H1 (cell line): Measurements from ENCODE around the gene EEF2. TPM values are rescaled to one million over a fixed set of nuclear protein-coding genes. Genes with fewer than 3 reads are reported as not detected.
A peak's percentile ranks its signal among the peaks of the same experiment; 100 is the strongest.

Experiments
- ASH2L ChIP-seq: fragments of 200-600, 300-600 bp; sonication (generic); IDR thresholded peaks from one replicate; pipeline ENCODE4 v1.7.1; 2017; ENCODE audit warnings: low read length
- BACH1 ChIP-seq: IDR thresholded peaks from 2 replicates; pipeline ENCODE4 v1.6.1; 2012; ENCODE audit warnings: low read length, improper control_type of control experiment
- POLR2A ChIP-seq, 2 experiments: IDR thresholded peaks; 1 replicate in 1 of 2; 2 replicates in 1 of 2; pipeline ENCODE4 v1.6.1; 2011; ENCODE audit warnings: low read depth in 2 of 2, low read length in 2 of 2, mild to moderate bottlenecking in 2 of 2; ENCODE audit errors: control extremely low read depth in 1 of 2
- SIX5 ChIP-seq: IDR thresholded peaks from 2 replicates; pipeline ENCODE4 v1.6.1; 2011; ENCODE audit warnings: mild to moderate bottlenecking, low read depth, low read length
- polyA plus RNA-seq, 7 experiments: library from polyadenylated mRNA; depleted of rRNA in 3 of 7; stranded (reverse) in 5 of 7; unstranded in 2 of 7; fragments of >200 nt in 5 of 7; fragments of 200-250 nt in 2 of 7; gene quantifications; 1 replicate in 5 of 7; 2 replicates in 1 of 7; 4 replicates in 1 of 7; pipeline versions ENCODE4 v1.2.1 to v1.2.3, GENCODE V29; 2011 to 2013; ENCODE audit warnings: missing spikeins in 2 of 7, mixed read lengths in 2 of 7
- total RNA-seq: library from RNA; stranded (reverse); fragmentation: NEBNext Ultra II Directional; extraction: Animal tissue kit (Norgen Biotek cat#: 25700); gene quantifications from 2 replicates; pipeline ENCODE4 v1.2.1, GENCODE V29; 2021
- TF ChIP-seq, protein P1 (sequence below): fragments of 300-600 bp; sonication (generic); IDR thresholded peaks from 2 replicates; pipeline ENCODE4 v1.7.1; 2012; ENCODE audit warnings: low read length, moderate library complexity, mild to moderate bottlenecking, inconsistent platforms; ENCODE audit not compliant: insufficient replicate concordance
- TF ChIP-seq, protein P2 (sequence below), 3 experiments: IDR thresholded peaks; 1 replicate in 2 of 3; 2 replicates in 1 of 3; pipeline versions ENCODE4 v1.5.1 to v1.6.1; 2011; ENCODE audit warnings: low read length in 3 of 3, mild to moderate bottlenecking in 3 of 3, inconsistent platforms in 2 of 3, low read depth in 1 of 3, moderate library complexity in 1 of 3; ENCODE audit not compliant: insufficient read depth in 1 of 3; ENCODE audit errors: control extremely low read depth in 1 of 3
- TF ChIP-seq, protein P3 (sequence below): IDR thresholded peaks from 2 replicates; pipeline ENCODE4 v1.6.1; 2012; ENCODE audit warnings: inconsistent platforms

Gene EEF2
- total and polyA plus RNA-seq, 2 of the 8 experiments (the other 6 are each of a cell fraction or from before 2014, with no cell fraction given) = 1,554 to 3,380 TPM

DNA sequence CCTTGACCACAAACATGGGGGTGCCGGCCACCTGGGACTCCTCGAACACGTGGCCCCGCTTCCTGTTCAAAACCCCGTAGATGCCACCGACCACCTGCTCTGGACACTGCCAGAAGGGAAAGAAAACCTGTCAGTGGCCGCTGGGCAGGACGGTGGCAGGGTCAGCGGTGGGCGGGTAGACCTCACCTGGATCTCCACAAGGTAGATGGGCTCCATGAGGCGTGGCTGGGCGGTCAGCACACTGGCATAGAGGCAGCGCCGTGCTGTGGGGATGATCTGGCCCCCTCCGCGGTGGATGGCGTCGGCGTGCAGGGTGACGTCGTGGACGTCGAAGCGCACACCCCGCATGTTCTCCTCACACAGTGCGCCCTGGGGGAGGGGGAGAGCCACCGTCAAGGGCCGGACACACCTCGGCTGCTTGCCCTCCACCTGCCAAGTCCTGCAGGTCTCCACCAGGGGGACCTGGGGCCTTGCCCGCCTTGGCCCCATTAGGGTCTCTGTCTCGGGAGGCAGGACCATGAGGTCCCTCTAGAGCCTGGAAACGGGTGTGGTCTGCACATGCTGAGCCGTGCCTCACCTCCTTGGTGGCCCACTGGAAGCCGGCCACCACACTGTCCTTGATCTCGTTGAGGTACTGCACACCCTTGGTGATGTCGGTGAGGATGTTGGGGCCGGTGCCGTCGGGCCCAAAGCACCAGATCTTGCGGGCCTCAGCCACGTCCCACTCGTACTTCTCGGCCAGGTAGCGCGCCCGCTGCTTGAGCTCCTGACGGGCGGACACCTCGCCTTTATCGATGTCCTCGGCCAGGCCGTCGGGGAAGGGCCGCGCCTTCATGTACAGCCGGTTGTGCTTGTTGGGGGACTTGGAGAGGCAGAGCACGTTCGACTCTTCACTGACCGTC is 7.8 kb downstream of the EEF2 start (continued):
- TF ChIP-seq, protein P1, sequence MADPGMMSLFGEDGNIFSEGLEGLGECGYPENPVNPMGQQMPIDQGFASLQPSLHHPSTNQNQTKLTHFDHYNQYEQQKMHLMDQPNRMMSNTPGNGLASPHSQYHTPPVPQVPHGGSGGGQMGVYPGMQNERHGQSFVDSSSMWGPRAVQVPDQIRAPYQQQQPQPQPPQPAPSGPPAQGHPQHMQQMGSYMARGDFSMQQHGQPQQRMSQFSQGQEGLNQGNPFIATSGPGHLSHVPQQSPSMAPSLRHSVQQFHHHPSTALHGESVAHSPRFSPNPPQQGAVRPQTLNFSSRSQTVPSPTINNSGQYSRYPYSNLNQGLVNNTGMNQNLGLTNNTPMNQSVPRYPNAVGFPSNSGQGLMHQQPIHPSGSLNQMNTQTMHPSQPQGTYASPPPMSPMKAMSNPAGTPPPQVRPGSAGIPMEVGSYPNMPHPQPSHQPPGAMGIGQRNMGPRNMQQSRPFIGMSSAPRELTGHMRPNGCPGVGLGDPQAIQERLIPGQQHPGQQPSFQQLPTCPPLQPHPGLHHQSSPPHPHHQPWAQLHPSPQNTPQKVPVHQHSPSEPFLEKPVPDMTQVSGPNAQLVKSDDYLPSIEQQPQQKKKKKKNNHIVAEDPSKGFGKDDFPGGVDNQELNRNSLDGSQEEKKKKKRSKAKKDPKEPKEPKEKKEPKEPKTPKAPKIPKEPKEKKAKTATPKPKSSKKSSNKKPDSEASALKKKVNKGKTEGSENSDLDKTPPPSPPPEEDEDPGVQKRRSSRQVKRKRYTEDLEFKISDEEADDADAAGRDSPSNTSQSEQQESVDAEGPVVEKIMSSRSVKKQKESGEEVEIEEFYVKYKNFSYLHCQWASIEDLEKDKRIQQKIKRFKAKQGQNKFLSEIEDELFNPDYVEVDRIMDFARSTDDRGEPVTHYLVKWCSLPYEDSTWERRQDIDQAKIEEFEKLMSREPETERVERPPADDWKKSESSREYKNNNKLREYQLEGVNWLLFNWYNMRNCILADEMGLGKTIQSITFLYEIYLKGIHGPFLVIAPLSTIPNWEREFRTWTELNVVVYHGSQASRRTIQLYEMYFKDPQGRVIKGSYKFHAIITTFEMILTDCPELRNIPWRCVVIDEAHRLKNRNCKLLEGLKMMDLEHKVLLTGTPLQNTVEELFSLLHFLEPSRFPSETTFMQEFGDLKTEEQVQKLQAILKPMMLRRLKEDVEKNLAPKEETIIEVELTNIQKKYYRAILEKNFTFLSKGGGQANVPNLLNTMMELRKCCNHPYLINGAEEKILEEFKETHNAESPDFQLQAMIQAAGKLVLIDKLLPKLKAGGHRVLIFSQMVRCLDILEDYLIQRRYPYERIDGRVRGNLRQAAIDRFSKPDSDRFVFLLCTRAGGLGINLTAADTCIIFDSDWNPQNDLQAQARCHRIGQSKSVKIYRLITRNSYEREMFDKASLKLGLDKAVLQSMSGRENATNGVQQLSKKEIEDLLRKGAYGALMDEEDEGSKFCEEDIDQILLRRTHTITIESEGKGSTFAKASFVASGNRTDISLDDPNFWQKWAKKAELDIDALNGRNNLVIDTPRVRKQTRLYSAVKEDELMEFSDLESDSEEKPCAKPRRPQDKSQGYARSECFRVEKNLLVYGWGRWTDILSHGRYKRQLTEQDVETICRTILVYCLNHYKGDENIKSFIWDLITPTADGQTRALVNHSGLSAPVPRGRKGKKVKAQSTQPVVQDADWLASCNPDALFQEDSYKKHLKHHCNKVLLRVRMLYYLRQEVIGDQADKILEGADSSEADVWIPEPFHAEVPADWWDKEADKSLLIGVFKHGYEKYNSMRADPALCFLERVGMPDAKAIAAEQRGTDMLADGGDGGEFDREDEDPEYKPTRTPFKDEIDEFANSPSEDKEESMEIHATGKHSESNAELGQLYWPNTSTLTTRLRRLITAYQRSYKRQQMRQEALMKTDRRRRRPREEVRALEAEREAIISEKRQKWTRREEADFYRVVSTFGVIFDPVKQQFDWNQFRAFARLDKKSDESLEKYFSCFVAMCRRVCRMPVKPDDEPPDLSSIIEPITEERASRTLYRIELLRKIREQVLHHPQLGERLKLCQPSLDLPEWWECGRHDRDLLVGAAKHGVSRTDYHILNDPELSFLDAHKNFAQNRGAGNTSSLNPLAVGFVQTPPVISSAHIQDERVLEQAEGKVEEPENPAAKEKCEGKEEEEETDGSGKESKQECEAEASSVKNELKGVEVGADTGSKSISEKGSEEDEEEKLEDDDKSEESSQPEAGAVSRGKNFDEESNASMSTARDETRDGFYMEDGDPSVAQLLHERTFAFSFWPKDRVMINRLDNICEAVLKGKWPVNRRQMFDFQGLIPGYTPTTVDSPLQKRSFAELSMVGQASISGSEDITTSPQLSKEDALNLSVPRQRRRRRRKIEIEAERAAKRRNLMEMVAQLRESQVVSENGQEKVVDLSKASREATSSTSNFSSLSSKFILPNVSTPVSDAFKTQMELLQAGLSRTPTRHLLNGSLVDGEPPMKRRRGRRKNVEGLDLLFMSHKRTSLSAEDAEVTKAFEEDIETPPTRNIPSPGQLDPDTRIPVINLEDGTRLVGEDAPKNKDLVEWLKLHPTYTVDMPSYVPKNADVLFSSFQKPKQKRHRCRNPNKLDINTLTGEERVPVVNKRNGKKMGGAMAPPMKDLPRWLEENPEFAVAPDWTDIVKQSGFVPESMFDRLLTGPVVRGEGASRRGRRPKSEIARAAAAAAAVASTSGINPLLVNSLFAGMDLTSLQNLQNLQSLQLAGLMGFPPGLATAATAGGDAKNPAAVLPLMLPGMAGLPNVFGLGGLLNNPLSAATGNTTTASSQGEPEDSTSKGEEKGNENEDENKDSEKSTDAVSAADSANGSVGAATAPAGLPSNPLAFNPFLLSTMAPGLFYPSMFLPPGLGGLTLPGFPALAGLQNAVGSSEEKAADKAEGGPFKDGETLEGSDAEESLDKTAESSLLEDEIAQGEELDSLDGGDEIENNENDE = no peak
- TF ChIP-seq ASH2L = no peak
- TF ChIP-seq BACH1 = no peak
- TF ChIP-seq POLR2A (IDR thresholded peaks at IDR 0.05; ENCODE audit: control extremely low read depth in 1 of 2, low read depth in 2 of 2, low read length in 2 of 2) = peak; percentile 37 to 45
- TF ChIP-seq, protein P2, sequence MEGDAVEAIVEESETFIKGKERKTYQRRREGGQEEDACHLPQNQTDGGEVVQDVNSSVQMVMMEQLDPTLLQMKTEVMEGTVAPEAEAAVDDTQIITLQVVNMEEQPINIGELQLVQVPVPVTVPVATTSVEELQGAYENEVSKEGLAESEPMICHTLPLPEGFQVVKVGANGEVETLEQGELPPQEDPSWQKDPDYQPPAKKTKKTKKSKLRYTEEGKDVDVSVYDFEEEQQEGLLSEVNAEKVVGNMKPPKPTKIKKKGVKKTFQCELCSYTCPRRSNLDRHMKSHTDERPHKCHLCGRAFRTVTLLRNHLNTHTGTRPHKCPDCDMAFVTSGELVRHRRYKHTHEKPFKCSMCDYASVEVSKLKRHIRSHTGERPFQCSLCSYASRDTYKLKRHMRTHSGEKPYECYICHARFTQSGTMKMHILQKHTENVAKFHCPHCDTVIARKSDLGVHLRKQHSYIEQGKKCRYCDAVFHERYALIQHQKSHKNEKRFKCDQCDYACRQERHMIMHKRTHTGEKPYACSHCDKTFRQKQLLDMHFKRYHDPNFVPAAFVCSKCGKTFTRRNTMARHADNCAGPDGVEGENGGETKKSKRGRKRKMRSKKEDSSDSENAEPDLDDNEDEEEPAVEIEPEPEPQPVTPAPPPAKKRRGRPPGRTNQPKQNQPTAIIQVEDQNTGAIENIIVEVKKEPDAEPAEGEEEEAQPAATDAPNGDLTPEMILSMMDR (IDR thresholded peaks at IDR 0.05; ENCODE audit: control extremely low read depth in 1 of 3, insufficient read depth in 1 of 3, low read depth in 1 of 3, low read length in 3 of 3) = peak; percentile 31 to 53 (median 44)
- no peak; the same call in 1 of the 2 replicates for TF ChIP-seq SIX5
- TF ChIP-seq, protein P3, sequence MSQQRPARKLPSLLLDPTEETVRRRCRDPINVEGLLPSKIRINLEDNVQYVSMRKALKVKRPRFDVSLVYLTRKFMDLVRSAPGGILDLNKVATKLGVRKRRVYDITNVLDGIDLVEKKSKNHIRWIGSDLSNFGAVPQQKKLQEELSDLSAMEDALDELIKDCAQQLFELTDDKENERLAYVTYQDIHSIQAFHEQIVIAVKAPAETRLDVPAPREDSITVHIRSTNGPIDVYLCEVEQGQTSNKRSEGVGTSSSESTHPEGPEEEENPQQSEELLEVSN = no peak
